ENCODE data around the gene PLRG1.

The PLRG1 gene

DNA sequence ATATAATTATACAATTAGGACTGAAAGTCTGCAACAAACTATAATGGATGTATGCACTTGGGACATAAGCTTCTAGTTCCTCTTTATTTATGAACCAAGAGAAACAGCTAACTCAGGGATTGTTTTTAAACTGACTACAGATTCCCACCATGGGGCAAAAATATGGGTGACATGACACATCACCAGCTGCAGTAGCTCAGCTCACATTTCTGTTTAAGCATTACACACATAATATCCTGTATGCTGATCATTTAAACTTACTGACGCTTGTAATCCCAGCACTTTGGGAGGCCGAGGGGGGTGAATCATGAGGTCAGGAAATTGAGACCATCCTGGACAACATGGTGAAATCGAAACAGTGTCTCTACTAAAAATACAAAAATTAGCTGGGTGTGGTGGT is 24.1 kb upstream of the PLRG1 start:
- in situ Hi-C loops (cut with HindIII; ENCODE audit: low sequenced_read_pairs): no loop called here

DNA sequence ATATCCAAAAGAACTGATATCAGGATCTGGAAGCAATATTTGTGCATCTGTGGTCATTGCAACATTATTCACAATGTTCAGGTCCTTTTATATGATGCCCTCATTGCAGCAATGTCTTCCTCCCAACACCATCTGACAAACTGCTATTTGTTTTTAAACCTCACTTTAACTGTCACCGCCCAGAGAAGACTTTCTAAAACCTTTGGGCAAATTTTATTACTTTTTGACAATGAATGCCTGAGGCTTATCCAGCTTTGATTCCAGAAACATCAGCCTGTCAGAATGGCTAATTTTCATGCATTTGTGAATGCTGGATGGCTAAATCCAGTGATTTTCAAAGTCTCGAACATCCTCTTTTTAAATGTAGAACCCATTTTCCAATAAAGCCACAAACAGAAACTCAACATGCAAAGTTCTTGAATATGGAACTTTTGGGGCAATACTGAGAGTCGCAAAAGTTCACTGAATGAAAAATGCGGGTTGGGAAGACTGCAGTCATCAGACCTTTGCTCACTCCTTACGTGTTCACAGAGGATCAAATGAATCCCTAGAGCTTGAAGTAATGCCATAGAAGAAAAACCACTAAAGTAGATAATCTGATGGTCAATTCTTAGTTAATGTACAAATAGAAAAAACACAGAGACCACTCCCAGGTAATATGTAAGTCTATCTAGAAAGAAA is 23.1 kb upstream of the PLRG1 start:
- in situ Hi-C loops (cut with HindIII; ENCODE audit: low sequenced_read_pairs): no loop called here

DNA sequence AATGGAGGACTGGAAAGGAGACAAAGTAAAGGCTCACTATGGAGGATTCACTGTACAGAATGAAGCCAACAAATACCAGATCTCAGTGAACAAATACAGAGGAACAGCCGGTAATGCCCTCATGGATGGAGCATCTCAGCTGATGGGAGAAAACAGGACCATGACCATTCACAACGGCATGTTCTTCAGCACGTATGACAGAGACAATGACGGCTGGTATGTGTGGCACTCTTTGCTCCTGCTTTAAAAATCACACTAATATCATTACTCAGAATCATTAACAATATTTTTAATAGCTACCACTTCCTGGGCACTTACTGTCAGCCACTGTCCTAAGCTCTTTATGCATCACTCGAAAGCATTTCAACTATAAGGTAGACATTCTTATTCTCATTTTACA is 19.4 kb upstream of the PLRG1 start:
- in situ Hi-C loops (cut with HindIII; ENCODE audit: low sequenced_read_pairs): no loop called here

DNA sequence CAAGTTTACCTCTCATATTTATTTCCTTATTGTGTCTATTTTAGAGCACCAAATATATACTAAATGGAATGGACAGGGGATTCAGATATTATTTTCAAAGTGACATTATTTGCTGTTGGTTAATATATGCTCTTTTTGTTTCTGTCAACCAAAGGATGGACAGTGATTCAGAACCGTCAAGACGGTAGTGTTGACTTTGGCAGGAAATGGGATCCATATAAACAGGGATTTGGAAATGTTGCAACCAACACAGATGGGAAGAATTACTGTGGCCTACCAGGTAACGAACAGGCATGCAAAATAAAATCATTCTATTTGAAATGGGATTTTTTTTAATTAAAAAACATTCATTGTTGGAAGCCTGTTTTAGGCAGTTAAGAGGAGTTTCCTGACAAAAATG is 18.8 kb upstream of the PLRG1 start:
- in situ Hi-C loops (cut with HindIII; ENCODE audit: low sequenced_read_pairs): no loop called here

DNA sequence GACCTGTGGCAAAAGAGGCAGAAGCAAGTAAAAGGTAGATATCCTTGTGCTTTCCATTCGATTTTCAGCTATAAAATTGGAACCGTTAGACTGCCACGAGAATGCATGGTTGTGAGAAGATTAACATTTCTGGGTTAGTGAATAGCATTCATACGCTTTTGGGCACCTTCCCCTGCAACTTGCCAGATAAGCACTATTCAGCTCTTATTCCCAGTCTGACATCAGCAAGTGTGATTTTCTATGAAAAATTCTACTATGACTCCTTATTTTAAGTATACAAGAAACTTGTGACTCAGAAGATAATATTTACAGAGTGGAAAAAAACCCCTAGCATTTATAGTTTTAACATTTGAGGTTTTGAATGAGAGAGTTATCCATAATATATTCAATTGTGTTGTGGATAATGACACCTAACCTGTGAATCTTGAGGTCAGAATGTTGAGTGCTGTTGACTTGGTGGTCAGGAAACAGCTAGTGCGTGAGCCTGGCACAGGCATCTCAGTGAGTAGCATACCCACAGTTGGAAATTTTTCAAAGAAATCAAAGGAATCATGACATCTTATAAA is 16.5 kb upstream of the PLRG1 start:
- in situ Hi-C loops (cut with HindIII; ENCODE audit: low sequenced_read_pairs): no loop called here

DNA sequence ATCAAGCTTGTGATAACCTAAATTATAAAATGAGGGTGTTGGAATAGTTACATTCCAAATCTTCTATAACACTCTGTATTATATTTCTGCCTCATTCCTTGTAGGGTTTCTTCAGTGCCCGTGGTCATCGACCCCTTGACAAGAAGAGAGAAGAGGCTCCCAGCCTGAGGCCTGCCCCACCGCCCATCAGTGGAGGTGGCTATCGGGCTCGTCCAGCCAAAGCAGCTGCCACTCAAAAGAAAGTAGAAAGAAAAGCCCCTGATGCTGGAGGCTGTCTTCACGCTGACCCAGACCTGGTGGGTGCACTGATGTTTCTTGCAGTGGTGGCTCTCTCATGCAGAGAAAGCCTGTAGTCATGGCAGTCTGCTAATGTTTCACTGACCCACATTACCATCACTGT is 15.5 kb upstream of the PLRG1 start:
- in situ Hi-C loops (cut with HindIII; ENCODE audit: low sequenced_read_pairs): no loop called here

DNA sequence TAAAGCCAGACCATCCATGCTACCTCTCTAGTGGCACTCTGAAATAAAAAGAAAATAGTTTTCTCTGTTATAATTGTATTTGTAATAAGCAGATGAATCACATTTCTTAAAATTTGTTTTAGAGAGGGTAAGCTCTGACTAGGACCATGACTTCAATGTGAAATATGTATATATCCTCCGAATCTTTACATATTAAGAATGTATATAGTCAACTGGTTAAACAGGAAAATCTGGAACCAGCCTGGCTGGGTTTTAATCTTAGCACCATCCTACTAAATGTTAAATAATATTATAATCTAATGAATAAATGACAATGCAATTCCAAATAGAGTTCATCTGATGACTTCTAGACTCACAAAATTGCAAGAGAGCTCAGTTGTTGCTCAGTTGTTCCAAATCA is 14.1 kb upstream of the PLRG1 start:
- in situ Hi-C loops (cut with HindIII; ENCODE audit: low sequenced_read_pairs): no loop called here

DNA sequence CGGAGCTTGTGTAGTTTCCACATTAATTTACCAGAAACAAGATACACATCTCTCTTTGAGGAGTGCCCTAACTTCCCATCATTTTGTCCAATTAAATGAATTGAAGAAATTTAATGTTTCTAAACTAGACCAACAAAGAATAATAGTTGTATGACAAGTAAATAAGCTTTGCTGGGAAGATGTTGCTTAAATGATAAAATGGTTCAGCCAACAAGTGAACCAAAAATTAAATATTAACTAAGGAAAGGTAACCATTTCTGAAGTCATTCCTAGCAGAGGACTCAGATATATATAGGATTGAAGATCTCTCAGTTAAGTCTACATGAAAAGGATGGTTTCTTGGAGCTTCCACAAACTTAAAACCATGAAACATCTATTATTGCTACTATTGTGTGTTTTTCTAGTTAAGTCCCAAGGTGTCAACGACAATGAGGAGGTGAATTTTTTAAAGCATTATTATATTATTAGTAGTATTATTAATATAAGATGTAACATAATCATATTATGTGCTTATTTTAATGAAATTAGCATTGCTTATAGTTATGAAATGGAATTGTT is 12.6 kb upstream of the PLRG1 start, which contains the start of gene FGB:
TSS of gene FGB (plus strand) at position 315 of the 558 bp plus-strand sequence. CDS start at position 323, 8 bp downstream.
- in situ Hi-C loops (cut with HindIII; ENCODE audit: low sequenced_read_pairs): no loop called here

DNA sequence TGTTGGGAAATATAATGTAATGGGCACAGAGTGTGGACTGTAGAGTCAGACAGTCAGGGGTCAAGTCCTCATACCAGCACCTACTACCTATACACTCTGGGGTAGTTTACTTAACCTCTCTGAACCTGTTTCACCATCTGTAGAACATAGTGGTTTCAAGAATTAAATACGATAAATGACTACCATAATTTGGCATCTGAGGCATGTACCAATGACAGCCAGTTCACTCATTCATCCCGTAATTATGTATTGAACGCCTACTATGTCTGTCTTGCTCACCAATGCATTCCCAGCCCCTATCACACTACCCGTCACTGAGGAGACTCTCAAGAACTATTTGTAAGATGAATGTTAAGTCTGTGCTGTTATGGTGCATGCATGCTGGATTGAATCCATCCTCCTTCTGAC is 10.6 kb upstream of the PLRG1 start:
- in situ Hi-C loops (cut with HindIII; ENCODE audit: low sequenced_read_pairs): no loop called here

DNA sequence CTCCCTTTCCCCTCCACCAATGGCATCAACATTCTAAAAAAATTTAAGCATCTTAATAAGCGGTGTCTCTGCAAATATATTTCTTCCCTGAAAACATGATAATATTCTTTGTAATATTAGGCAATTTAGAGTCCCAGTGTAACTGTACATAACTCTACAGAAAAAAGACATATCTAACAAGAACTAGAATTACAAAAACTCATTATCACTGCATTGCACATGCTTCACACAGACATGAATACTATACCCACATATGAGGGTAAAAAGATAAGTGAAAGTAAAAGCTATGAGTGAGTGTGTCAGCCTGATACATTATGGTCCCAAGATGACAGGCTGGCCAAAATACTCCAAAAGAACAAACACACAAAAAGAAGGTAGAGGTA is 10.2 kb upstream of the PLRG1 start:
- in situ Hi-C loops (cut with HindIII; ENCODE audit: low sequenced_read_pairs): no loop called here

DNA sequence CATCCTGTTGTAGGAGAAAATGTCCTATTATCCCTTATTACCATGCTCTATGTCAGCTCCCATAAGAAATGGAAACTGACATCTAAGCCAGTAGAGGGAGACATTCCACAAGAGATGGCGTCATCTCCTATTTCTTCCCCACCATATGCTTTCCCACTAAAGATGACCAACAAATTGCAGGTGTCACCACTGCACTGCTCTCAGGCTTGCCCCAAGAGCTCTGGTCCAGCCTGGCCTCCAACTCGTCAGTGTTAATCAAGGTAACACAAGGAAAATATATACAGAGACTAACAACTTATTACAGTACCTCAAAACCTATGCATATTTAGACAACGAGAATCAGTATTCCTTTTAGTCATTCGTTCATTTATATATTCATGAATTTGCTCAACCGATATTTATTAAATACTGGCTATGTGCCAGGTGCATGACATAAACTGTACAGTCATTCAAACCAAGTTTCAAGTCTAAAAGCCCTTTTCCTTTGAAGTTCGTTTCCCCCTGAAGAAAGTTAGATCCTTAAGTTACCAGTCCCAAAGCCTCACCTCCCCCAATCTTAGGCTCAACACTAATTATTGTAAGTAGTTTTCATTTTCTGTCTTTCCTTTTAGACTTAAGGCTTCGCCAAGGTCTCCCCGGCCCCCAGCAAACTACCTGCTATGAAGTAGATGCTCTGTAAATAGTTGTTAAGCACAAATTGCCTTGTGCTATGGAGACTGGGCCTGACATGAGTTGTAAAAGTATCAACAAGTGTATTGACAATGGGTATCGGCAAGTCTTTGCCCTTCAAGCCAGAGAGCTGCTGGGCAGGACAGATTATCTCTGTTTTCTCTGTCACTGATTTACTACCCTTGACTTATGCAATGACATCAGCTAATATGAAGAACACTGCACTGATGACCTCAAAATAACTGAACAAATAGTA is 9.6 kb upstream of the PLRG1 start:
- in situ Hi-C loops (cut with HindIII; ENCODE audit: low sequenced_read_pairs): loop anchor here (10.0 kb wide), 1 partner anchor 55 kb away; the partner anchor contains the start of gene FGG

DNA sequence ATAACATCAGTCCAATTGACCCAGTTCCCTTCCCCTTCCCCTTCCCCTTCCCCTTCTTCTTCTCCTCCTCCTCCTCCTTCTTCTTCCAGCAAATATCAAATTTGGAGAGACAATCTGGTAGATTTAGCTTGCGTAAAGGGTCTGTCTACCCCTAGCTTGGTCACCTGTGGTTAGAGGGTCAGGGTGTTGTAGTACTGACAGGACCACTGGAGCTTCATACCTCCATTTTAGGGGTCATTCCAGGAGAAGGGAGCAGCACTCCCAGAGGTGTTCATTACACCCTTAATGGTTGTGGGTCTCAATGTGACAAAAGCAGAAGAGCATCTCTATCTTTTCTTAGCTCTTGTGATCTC is 8.9 kb upstream of the PLRG1 start:
- in situ Hi-C loops (cut with HindIII; ENCODE audit: low sequenced_read_pairs): loop anchor here (10.0 kb wide), 1 partner anchor 56 kb away; the partner anchor contains the start of gene FGG

DNA sequence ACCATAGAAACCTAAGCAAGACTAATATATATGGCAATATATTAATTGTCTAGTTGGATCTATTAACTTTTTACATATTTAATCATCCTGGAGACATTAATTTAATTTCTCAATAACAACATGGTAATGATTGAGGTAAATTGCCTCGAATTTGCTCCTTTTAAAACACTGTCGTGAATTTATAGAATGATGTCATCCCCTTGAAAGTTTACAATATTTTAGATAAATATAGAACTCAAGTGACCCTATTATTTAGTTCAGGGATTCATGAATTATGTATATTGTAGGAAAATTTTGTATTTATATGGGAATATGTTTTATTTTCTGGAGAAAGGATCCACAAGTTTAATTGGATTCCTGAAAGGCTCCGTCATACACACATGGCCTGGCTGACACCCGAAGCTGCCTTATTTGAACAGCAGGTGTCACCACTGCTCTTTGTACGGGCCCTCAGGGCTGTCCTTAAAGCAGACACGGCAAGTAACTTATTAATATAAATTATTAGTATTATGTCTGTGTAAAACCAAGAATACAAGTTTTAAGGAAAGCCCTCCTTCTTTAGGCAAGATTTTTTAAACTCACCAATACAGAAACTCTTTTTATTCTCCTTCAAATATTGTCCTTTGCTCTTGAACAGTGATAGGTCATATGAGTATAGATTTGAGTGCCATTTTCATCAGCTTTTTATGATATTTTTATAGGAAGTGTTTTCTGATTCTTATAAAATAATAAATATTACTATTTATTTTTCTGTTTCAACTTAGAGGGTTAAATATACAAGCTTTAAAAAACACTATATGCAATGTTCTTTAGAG is 1.9 kb upstream of the PLRG1 start:
- in situ Hi-C loops (cut with HindIII; ENCODE audit: low sequenced_read_pairs): loop anchor here (10.0 kb wide), 1 partner anchor 63 kb away; the partner anchor contains the start of gene FGG

DNA sequence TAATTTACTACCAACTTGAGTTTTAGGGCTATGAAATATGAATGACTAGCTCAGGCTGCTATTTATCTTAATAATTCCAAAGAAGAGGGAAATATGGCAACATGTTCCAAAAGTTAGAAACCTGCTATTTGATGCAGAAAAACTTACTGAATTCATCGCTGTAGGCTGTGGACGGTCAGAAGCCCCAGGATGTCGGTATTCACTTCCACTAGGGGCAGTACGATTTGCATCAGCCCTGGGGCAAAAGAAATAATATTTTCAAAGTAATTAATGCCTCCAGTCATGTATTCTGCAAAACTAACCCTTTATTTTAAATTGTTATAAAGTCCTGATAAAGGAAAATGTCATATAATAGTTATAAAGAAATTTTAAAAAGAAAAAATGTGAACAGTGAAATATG is 4.5 kb downstream of the PLRG1 start:
- in situ Hi-C loops (cut with HindIII; ENCODE audit: low sequenced_read_pairs): no loop called here

DNA sequence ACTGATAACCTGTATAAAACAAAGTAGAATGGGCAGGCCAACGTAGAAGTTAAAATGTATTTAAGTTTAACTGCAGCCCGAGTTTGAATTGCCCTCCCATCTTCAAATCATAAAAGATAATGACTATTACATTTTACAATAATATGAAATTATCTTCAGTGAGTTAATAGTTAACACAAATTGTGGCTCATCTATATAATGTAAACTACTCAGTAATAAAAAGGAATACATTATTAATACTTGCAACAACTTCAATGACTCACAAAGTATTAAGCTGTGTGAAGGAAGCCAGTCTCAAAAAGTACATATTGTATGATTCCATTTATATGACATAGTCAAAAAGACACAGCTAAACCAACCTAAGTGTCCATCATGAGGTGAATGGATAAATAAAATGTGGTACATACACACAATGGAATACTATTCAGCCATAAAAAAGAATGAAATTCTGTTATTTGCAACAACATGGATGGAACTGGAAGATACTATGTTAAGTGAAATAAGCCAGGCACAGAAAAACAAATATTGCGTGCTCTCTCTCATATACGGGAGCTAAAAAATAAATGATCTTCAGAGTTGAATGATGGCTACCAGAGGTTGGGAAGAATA is 7.8 kb downstream of the PLRG1 start:
- in situ Hi-C loops (cut with HindIII; ENCODE audit: low sequenced_read_pairs): no loop called here

DNA sequence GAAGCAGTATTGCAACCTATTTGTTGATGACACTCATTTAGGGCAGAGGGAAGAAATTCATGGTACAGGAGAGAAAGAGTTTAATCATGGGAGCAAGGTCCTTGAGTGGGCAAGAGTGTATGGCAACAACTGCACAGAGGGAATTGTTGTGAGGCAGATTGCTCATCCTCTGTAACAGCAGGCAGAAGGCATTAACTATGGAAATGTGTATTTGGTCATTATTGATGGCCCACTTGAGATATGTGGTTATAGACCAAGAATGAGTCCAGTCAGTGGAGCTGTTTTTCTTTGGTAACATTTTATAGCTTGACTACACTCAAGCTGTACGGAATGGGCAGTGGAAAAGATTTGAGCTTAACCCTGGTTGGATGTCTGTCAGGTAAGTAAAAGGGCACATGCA is 15.9 kb downstream of the PLRG1 start:
- in situ Hi-C loops (cut with HindIII; ENCODE audit: low sequenced_read_pairs): no loop called here

DNA sequence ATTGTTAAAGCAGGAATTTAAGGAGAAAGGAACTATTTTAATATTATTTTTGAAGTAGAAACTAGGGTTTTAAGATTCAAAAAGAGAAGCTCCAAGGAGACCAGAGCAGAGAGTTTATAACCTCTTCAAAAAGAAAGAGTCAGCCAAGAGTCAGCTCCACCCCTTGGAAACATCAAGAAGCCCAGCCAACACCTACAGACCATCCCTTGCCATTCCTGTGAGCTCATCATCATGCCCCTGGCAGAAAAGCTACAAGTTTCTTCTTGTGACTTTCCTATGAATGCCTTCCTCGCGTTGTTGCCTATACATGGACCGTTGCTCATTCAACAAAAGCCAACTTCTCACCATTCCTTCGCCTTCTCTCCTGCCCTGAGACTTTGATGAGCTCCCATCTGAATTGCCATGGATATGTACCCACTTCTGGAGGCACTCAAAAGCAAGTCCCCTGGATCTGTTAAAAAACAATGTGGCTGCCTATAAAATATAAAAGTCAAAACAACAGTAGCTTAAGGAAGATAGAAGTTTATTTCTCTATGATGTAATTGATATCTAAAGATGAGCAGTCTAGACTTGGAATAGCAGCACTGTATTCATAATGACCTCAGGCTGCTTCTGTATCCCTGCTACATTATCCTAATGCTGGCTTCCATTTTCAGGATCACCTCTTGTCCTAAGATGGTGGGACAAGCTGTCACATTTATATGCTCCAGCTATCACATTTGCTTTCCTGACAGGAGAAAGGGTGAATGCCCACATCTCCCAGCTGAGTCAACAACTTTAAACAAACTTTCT is 20.3 kb downstream of the PLRG1 start:
- in situ Hi-C loops (cut with HindIII; ENCODE audit: low sequenced_read_pairs): no loop called here

DNA sequence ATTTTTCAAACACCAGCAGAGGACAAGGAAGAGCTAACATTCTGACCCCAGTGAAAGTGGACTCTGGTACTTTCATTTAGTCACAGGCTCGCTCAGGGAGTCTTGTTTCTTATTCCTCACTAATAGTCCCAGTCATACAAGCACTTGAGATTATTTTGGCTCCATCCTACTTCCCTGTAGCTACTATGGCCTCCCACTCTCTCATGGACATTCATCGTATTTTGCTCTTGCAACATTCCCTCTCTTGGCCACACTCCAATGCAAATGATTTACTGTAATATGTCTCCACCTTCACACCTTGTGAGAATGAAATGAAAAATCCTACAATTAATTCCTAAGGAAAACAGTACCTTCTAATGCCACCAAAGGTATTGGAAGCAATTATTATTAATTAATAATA is 21.3 kb downstream of the PLRG1 start:
- in situ Hi-C loops (cut with HindIII; ENCODE audit: low sequenced_read_pairs): no loop called here

DNA sequence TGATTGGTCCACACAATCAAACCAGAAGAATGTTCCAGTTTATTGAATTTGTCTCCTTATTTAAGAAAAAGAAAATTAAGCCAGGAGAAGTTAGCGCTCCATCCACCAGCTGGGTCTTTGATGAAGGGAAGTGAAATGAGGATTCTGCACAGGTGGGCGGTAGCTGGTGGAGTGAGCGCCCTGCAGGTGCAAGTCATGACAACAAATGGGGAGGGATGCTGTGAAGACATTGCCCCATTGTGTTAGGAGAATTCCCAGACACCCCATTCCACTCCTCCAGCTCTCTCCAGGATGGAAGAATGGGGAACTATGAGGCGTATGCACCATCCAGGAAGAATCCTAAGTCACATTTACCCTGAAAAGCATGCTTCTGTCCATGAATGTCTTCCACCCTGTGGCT is 22.9 kb downstream of the PLRG1 start:
- in situ Hi-C loops (cut with HindIII; ENCODE audit: low sequenced_read_pairs): no loop called here

All from DLD1 (cell line).